Hepatocyte (in vitro differentiated cells): ENCODE measurements around the gene MAST4. TPM values are rescaled to one million over a fixed set of nuclear protein-coding genes. Genes with fewer than 3 reads are reported as not detected.

Experiments
- DNase-seq: peaks from one replicate; pipeline ENCODE4 v3.0.0-alpha.2; 2016; ENCODE audit warnings: low spot score
- H2AFZ ChIP-seq: fragments of 200-600 bp; sonication (generic); 2 replicates; pipeline ENCODE4 v1.6.0; 2016; ENCODE audit warnings: antibody characterized with exemption, mild to moderate bottlenecking
- H3K27ac ChIP-seq: fragments of 200-600 bp; sonication (generic); 2 replicates; pipeline ENCODE4 v1.5.1; 2016; ENCODE audit warnings: mild to moderate bottlenecking
- H3K27me3 ChIP-seq: fragments of 200-600 bp; sonication (generic); 2 replicates; pipeline ENCODE4 v1.6.1; 2016
- H3K36me3 ChIP-seq: fragments of 200-600 bp; sonication (generic); replicated peaks from 2 replicates; pipeline ENCODE4 v1.5.1; 2016; ENCODE audit warnings: low read depth; ENCODE audit not compliant: insufficient read depth
- H3K4me1 ChIP-seq: fragments of 200-600 bp; sonication (generic); 2 replicates; pipeline ENCODE4 v1.5.1; 2016; ENCODE audit warnings: mild to moderate bottlenecking, moderate library complexity; ENCODE audit not compliant: insufficient read depth
- H3K4me2 ChIP-seq: fragments of 200-600 bp; sonication (generic); 2 replicates; pipeline ENCODE4 v1.6.0; 2016
- H3K4me3 ChIP-seq: fragments of 200-600 bp; sonication (generic); 2 replicates; pipeline ENCODE4 v1.5.1; 2016; ENCODE audit warnings: mild to moderate bottlenecking
- H3K79me2 ChIP-seq: fragments of 200-600 bp; sonication (generic); 2 replicates; pipeline ENCODE4 v1.6.0; 2017; ENCODE audit warnings: mild to moderate bottlenecking
- H3K9me2 ChIP-seq: fragments of 200-600 bp; sonication (generic); replicated peaks from 2 replicates; pipeline ENCODE4 v1.6.0; 2017; ENCODE audit warnings: mild to moderate bottlenecking; ENCODE audit not compliant: insufficient read depth
- H3K9me3 ChIP-seq: fragments of 200-600 bp; sonication (generic); 2 replicates; pipeline ENCODE4 v1.5.1; 2016; ENCODE audit warnings: low read depth, mild to moderate bottlenecking
- H4K20me1 ChIP-seq: fragments of 200-600 bp; sonication (generic); 2 replicates; pipeline ENCODE4 v1.6.0; 2016; ENCODE audit warnings: mild to moderate bottlenecking; ENCODE audit not compliant: insufficient read depth, poor library complexity, severe bottlenecking
- EZH2 ChIP-seq: fragments of 200-600 bp; sonication (generic); IDR thresholded peaks from 2 replicates; pipeline ENCODE4 v1.6.1; 2016; ENCODE audit warnings: antibody characterized with exemption, mild to moderate bottlenecking, borderline replicate concordance
- EZH2phosphoT487 ChIP-seq: fragments of 200-600 bp; sonication (generic); IDR thresholded peaks from one replicate; pipeline ENCODE4 v1.6.1; 2018; ENCODE audit warnings: antibody characterized with exemption, mild to moderate bottlenecking, low read depth, moderate library complexity; ENCODE audit not compliant: unreplicated experiment, severe bottlenecking
- WGBS: methylation state at CpG from one replicate; pipeline ENCODE4 v1.1.6; 2016; ENCODE audit warnings: low lambda C conversion rate; ENCODE audit errors: missing lambda C conversion rate; 5-methylcytosine and 5-hydroxymethylcytosine counted together
- polyA plus RNA-seq: library from polyadenylated mRNA; unstranded; fragments of >200 nt; fragmentation: Nextera tagmentation; extraction: Ambion mirVana; gene quantifications from 2 replicates; pipeline ENCODE4 v1.2.1, GENCODE V29; 2016
- total RNA-seq: library from RNA; depleted of rRNA; stranded (reverse); fragments of >200 nt; gene quantifications from 2 replicates; pipeline ENCODE4 v1.2.3, GENCODE V29; 2014
- TF ChIP-seq, protein P1 (sequence below): fragments of 200-600 bp; sonication (generic); IDR thresholded peaks from 2 replicates; pipeline ENCODE4 v1.5.1; 2016; ENCODE audit warnings: antibody characterized with exemption, mild to moderate bottlenecking; ENCODE audit not compliant: poor library complexity

MAST4 gene
- total and polyA plus RNA-seq, 2 experiments from 2014 or later: 11.7 to 13.2 TPM

- no peaks in the 10 kb centered on the region for H3K36me3 ChIP-seq
- no peaks in the 10 kb centered on the region for H3K4me1 ChIP-seq
- no peaks in the 10 kb centered on the region for H3K9me2 ChIP-seq
- H4K20me1 ChIP-seq: no peaks in the 10 kb centered on the region
- TF ChIP-seq EZH2phosphoT487: no peak
- TF ChIP-seq EZH2: no peak
- TF ChIP-seq, protein P1, sequence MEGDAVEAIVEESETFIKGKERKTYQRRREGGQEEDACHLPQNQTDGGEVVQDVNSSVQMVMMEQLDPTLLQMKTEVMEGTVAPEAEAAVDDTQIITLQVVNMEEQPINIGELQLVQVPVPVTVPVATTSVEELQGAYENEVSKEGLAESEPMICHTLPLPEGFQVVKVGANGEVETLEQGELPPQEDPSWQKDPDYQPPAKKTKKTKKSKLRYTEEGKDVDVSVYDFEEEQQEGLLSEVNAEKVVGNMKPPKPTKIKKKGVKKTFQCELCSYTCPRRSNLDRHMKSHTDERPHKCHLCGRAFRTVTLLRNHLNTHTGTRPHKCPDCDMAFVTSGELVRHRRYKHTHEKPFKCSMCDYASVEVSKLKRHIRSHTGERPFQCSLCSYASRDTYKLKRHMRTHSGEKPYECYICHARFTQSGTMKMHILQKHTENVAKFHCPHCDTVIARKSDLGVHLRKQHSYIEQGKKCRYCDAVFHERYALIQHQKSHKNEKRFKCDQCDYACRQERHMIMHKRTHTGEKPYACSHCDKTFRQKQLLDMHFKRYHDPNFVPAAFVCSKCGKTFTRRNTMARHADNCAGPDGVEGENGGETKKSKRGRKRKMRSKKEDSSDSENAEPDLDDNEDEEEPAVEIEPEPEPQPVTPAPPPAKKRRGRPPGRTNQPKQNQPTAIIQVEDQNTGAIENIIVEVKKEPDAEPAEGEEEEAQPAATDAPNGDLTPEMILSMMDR: no peak
- no peak overlapping the region for H2AFZ ChIP-seq
- no peaks in the 10 kb centered on the region for H3K9me3 ChIP-seq
- H3K27me3 ChIP-seq: no peaks in the 10 kb centered on the region
- no peak overlapping the region for H3K4me3 ChIP-seq
- H3K27ac ChIP-seq: no peak overlapping the region
- H3K4me2 ChIP-seq: no peak overlapping the region
- no peaks in the 10 kb centered on the region for H3K79me2 ChIP-seq
- DNase-seq: no peak
- WGBS: 91% methylated on average over 3 of the region's 3 CpGs
Measured at GRCh38 chr5:67189079-67189354, 592.8 kb downstream of the MAST4 start.

DNA sequence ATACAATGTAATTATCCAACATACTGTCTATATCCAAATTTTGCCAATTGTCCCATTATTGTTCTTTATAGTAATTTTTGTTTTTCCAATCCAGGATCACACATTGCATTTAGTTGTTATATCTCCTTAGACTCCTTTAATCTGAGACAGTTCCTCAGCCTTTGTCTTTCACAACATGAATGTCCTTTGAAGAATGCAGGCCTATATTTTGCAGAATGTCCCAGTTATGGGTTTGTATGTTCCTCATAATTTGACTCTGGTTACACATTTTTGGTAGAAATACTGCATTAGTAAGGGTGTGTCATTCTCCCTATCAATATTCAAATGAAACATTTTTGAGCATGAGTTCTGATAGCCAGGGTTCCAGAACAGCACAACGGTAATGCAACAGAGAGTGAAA, 593.7 kb downstream of the MAST4 start:
- Histone ChIP-seq H3K9me3 (no peaks in the 10 kb centered on the region), H3K4me3 (no peak overlapping the region), H2AFZ (no peak overlapping the region), H3K79me2 (no peaks in the 10 kb centered on the region), H3K27ac (no peak overlapping the region), H3K4me2 (no peak overlapping the region), H3K27me3 (no peaks in the 10 kb centered on the region), H4K20me1 (no peaks in the 10 kb centered on the region), H3K4me1 (no peaks in the 10 kb centered on the region), H3K9me2 (no peaks in the 10 kb centered on the region), H3K36me3 (no peaks in the 10 kb centered on the region)
- no peak for TF ChIP-seq EZH2
- 100% methylated on average over 1 of the region's 1 CpG for WGBS
- DNase-seq: no peak

- H3K4me2 ChIP-seq: no peak overlapping the region
- H3K36me3 ChIP-seq: no peaks in the 10 kb centered on the region
- H3K4me1 ChIP-seq: no peaks in the 10 kb centered on the region
- H3K4me3 ChIP-seq: no peak overlapping the region
- DNase-seq: no peak
- no peaks in the 10 kb centered on the region for H3K9me2 ChIP-seq
- no peaks in the 10 kb centered on the region for H3K79me2 ChIP-seq
- H3K27ac ChIP-seq: no peak overlapping the region
- H2AFZ ChIP-seq: no peak overlapping the region
- WGBS: 87% methylated on average over 4 of the region's 4 CpGs
- no peaks in the 10 kb centered on the region for H3K9me3 ChIP-seq
- TF ChIP-seq, protein P1: no peak
- no peak for TF ChIP-seq EZH2
- no peak for TF ChIP-seq EZH2phosphoT487
- H3K27me3 ChIP-seq: no peaks in the 10 kb centered on the region
- no peaks in the 10 kb centered on the region for H4K20me1 ChIP-seq
Measured at GRCh38 chr5:67190410-67190809, 594.2 kb downstream of the MAST4 start.

- H3K9me2 ChIP-seq: no peaks in the 10 kb centered on the region
- TF ChIP-seq, protein P1: no peak
- no peak for TF ChIP-seq EZH2phosphoT487
- no peak for TF ChIP-seq EZH2
- H3K4me3 ChIP-seq: no peak overlapping the region
- WGBS: 53% methylated on average over 5 of the region's 5 CpGs
- H3K27ac ChIP-seq: no peak overlapping the region
- H3K9me3 ChIP-seq: no peaks in the 10 kb centered on the region
- H3K36me3 ChIP-seq: no peaks in the 10 kb centered on the region
- DNase-seq: no peak
- no peak overlapping the region for H3K4me2 ChIP-seq
- no peak overlapping the region for H2AFZ ChIP-seq
- H3K27me3 ChIP-seq: no peaks in the 10 kb centered on the region
- no peaks in the 10 kb centered on the region for H3K4me1 ChIP-seq
- no peaks in the 10 kb centered on the region for H4K20me1 ChIP-seq
- H3K79me2 ChIP-seq: no peaks in the 10 kb centered on the region
Measured at GRCh38 chr5:67190861-67191260, 594.7 kb downstream of the MAST4 start.
